ENCODE data around the gene DCLRE1B. TPM values are rescaled to one million over a fixed set of nuclear protein-coding genes. Genes with fewer than 3 reads are reported as not detected.

DCLRE1B gene
- total RNA-seq, 2 experiments from 2014 or later, result 19.1 to 19.3 TPM

DNA sequence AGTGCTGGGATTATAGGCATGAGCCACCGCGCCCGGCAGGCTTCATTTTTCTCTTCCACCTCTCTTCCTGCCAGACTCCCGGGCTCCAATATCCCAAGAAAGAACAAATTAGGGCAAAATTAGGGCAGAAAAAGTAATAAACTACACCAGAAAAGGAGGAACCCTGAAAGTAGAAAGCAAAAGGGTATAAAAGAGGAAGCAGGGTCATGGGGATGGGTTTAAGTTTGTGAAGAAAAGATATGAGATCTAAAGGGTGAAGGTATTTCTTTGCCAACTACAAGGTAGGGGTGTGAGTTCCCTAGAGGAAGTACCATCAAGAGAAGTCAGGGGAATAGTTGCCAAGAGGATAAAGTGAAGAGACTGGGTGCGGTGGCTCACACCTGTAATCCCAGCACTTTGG, 43.5 kb upstream of the DCLRE1B start:
- POLR2A ChIA-PET, result interaction anchor here (1.2 to 1.9 kb wide), 3 partner anchors 8 to 35 kb away, joined by 3 to 5 read pairs (median 4); no protein-coding TSS in a partner anchor

DNA sequence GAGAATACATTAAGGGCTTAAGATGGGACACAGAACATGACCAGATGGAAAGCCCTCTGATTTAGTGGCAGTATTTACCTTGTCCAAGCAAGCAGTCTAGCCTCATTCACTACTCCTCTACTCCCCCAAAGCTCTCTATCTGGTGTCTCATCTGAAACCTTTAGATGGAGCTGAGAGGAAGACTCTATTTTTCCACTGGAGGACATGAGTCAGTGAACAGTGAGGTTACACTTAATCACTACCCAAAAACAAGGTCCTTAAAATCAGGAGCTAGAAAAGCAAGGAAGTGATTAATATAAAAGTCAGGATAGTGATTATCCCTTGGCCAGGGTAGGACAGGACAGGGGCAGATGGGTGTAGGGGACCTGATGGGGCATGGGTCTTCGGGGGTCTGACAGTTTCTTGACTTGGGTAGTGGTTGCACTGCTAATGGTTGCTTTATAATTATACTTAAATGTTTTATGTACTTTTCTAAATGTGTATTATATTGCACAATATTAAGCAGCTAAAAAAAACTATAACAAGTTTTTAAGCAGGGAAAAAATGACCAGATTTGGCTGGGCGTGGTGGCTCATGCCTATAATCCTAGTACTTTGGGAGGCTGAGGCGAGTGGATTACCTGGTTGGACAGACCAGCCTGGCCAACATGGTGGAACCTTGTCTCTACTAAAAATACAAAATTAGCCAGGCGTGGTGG, 36.6 kb upstream of the DCLRE1B start:
- Mint-ChIP-seq H3K27ac (peak overlapping the region; percentile 98), H3K4me3 (peak overlapping the region; percentile 91), H3K27me3 (no peaks in the 10 kb centered on the region), H3K36me3 (ENCODE audit: low read depth) (peaks cover 49% of the 10 kb centered on the region), H3K9me3 (no peaks in the 10 kb centered on the region), H3K4me1 (ENCODE audit: low read depth) (peaks cover 54% of the 10 kb centered on the region)
- TF ChIP-seq CTCF (IDR thresholded peaks at IDR 0.05), result no peak
- DNase-seq (peak; percentile 31), ATAC-seq (peak; percentile 59)
- POLR2A ChIA-PET, result interaction anchor here (0.6 to 6.2 kb wide), 10 partner anchors 9 to 63 kb away, joined by 3 to 34 read pairs (median 5); partner anchors contain the start of genes AP4B1 and HIPK1
- CTCF ChIA-PET, result interaction anchor here (0.6 to 3.0 kb wide), 9 partner anchors 8 to 108 kb away, joined by 3 to 18 read pairs (median 5); partner anchors contain the start of gene AP4B1
- intact Hi-C loops (cut with micrococcal nuclease), result no loop called here

More for the DNA sequence above, 43.5 kb upstream of the DCLRE1B start:
- Mint-ChIP-seq H3K36me3 (ENCODE audit: low read depth) (peaks cover 48% of the 10 kb centered on the region), H3K27me3 (no peaks in the 10 kb centered on the region), H3K9me3 (no peaks in the 10 kb centered on the region), H3K27ac (no peak overlapping the region), H3K4me1 (ENCODE audit: low read depth) (peaks cover 51% of the 10 kb centered on the region), H3K4me3 (no peak overlapping the region)
- intact Hi-C loops (cut with micrococcal nuclease), result loop anchor here (5.0 kb wide), 1 partner anchor 91 kb away; no protein-coding TSS in a partner anchor
- no peak for TF ChIP-seq CTCF (IDR thresholded peaks at IDR 0.05)
- DNase-seq, result no peak
- CTCF ChIA-PET, result interaction anchor here (1.6 to 1.9 kb wide), 2 partner anchors 21 to 43 kb away, joined by 3 to 5 read pairs; partner anchors contain the start of gene AP4B1
- ATAC-seq, result no peak

GRCh38 chr1:113870778-113871177, 34.3 kb upstream of the DCLRE1B start:
- Mint-ChIP-seq H3K9me3 (no peaks in the 10 kb centered on the region), H3K4me1 (ENCODE audit: low read depth) (peaks cover 60% of the 10 kb centered on the region), H3K27ac (peak overlapping the region; percentile 98), H3K36me3 (ENCODE audit: low read depth) (peaks cover 36% of the 10 kb centered on the region), H3K27me3 (no peaks in the 10 kb centered on the region), H3K4me3 (peak overlapping the region; percentile 91)
- POLR2A ChIA-PET, result interaction anchor here (1.0 to 6.2 kb wide), 7 partner anchors 12 to 59 kb away, joined by 3 to 34 read pairs (median 4); partner anchors contain the start of genes AP4B1, HIPK1 and RSBN1
- ATAC-seq (no peak), DNase-seq (peak; percentile 53)
- intact Hi-C loops (cut with micrococcal nuclease), result loop anchor here (1.0 to 5.0 kb wide), 2 partner anchors 34 to 62 kb away; partner anchors contain the start of gene AP4B1
- CTCF ChIA-PET, result interaction anchor here (1.0 to 3.0 kb wide), 7 partner anchors 10 to 59 kb away, joined by 3 to 18 read pairs (median 7); partner anchors contain the start of genes AP4B1 and BCL2L15
- TF ChIP-seq CTCF (IDR thresholded peaks at IDR 0.05), result no peak

- CTCF ChIA-PET, result no interaction called here
- H3K9me3 Mint-ChIP-seq, result no peaks in the 10 kb centered on the region
- peaks cover 33% of the 10 kb centered on the region for H3K36me3 Mint-ChIP-seq (ENCODE audit: low read depth)
- H3K27ac Mint-ChIP-seq, result peak within 1 kb of the TSS; percentile 98
- intact Hi-C loops (cut with micrococcal nuclease), result loop anchor here (1.0 to 5.0 kb wide), 2 partner anchors 33 to 61 kb away; partner anchors contain the start of gene AP4B1
- peak; percentile 91 for DNase-seq
- peaks cover 61% of the 10 kb centered on the region for H3K4me1 Mint-ChIP-seq (ENCODE audit: low read depth)
- ATAC-seq, result peak; percentile 79
- peak within 1 kb of the TSS; percentile 91 for H3K4me3 Mint-ChIP-seq
- POLR2A ChIA-PET, result interaction anchor here (1.1 to 6.2 kb wide), 3 partner anchors 33 to 58 kb away, joined by 5 to 34 read pairs (median 7); partner anchors contain the start of genes AP4B1 and HIPK1
- no peaks in the 10 kb centered on the region for H3K27me3 Mint-ChIP-seq
- no peak for TF ChIP-seq CTCF (IDR thresholded peaks at IDR 0.05)
Observed at GRCh38 chr1:113871597-113872113, 33.5 kb upstream of the DCLRE1B start, which contains the start of gene PTPN22. Gene PTPN22, minus strand, starts transcription at chr1:113871712.

Data from activated CD8-positive, alpha-beta T cell treated with anti-CD3 and anti-CD28 coated beads for 36 hours (primary cell).